ENCODE measurements around the gene FCSK. TPM values are rescaled to one million over a fixed set of nuclear protein-coding genes. Genes with fewer than 3 reads are reported as not detected.
A peak's percentile ranks its signal among the peaks of the same experiment; 100 is the strongest.

Gene FCSK
- total and polyA plus RNA-seq, 2 of the 13 experiments (the other 11 are each of a cell fraction or from before 2014, with no cell fraction given) = 9.1 to 19.2 TPM

DNA sequence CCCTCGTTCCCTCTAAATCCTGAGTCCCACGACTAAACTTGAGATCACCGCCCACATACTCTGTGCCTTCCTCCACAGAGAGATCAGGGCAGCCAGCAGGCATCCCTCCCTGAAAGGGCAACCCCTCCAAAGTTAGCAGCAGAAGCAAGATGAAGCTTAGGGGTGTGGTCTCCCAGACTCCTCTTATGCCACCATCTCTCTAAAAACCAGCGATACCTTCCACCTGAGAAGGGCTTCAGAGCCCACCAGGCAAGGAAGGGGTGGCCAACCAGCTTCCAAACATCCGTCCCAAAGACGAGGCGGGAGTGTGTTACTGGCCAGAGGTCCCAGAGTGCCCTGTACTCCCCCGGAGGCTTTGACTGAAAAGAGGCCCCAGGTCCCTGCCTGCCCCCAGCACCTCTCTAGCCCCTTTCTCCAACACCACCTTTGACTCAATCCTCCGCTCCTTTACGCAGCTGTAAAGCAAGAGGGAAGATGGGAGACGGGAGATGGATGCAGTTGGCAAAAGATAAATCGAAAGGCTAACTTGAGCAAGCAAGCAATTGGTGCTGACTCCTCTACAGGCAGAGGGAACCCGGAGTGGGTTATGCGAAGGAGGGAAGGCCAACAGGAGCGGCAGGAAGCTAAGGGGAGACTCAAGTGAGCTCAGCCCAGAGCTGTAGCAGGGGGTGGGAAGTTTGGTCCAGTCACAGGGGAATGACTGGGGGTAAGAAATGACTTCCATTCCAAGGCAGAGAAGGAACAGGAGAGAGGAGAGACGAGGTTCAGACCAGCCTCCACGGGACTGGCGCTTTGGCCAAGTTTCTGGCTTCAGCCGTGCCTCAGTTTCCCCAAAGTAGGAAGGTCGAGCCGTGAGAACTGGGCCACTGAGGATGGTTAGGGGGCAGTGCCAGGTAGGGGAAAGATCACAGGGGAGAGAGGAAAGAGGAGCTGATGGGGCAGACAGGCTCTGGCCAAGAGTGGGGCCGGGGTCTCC lies 16.5 kb upstream of the FCSK start (continued):
- TF ChIP-seq, protein P1, sequence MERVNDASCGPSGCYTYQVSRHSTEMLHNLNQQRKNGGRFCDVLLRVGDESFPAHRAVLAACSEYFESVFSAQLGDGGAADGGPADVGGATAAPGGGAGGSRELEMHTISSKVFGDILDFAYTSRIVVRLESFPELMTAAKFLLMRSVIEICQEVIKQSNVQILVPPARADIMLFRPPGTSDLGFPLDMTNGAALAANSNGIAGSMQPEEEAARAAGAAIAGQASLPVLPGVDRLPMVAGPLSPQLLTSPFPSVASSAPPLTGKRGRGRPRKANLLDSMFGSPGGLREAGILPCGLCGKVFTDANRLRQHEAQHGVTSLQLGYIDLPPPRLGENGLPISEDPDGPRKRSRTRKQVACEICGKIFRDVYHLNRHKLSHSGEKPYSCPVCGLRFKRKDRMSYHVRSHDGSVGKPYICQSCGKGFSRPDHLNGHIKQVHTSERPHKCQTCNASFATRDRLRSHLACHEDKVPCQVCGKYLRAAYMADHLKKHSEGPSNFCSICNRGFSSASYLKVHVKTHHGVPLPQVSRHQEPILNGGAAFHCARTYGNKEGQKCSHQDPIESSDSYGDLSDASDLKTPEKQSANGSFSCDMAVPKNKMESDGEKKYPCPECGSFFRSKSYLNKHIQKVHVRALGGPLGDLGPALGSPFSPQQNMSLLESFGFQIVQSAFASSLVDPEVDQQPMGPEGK (CRISPR knock-in tag; IDR thresholded peaks at IDR 0.05) = no peak; the same call in 1 of the 2 replicates
- 0 out of 2 replicates have a peak, but pooled peaks have one; percentile 4 for TF ChIP-seq ZNF230 (CRISPR knock-in tag; IDR thresholded peaks at IDR 0.05)
- TF ChIP-seq JARID2 (CRISPR knock-in tag; IDR thresholded peaks at IDR 0.05; ENCODE audit: insufficient replicate concordance) = no peak
- 0 out of 2 replicates have a peak, but pooled peaks have one; percentile 23 for TF ChIP-seq ZNF547 (CRISPR knock-in tag; IDR thresholded peaks at IDR 0.05)
- TF ChIP-seq MTF1 (CRISPR knock-in tag; IDR thresholded peaks at IDR 0.05) = no peak
- no peak for TF ChIP-seq U2AF2 (IDR thresholded peaks at IDR 0.05; ENCODE audit: low read depth, low read length)
- TF ChIP-seq HHEX (CRISPR knock-in tag; IDR thresholded peaks at IDR 0.05) = no peak
- TF ChIP-seq, protein P2, sequence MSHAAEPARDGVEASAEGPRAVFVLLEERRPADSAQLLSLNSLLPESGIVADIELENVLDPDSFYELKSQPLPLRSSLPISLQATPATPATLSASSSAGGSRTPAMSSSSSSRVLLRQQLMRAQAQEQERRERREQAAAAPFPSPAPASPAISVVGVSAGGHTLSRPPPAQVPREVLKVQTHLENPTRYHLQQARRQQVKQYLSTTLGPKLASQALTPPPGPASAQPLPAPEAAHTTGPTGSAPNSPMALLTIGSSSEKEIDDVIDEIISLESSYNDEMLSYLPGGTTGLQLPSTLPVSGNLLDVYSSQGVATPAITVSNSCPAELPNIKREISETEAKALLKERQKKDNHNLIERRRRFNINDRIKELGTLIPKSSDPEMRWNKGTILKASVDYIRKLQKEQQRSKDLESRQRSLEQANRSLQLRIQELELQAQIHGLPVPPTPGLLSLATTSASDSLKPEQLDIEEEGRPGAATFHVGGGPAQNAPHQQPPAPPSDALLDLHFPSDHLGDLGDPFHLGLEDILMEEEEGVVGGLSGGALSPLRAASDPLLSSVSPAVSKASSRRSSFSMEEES (CRISPR knock-in tag; IDR thresholded peaks at IDR 0.05) = no peak
- no peak for TF ChIP-seq AGO2 (optimal IDR thresholded peaks at IDR 0.05; ENCODE audit: low read depth, low read length)
- TF ChIP-seq ZNF749 (CRISPR knock-in tag; IDR thresholded peaks at IDR 0.05; ENCODE audit: borderline replicate concordance) = no peak
- no peak for TF ChIP-seq ZNF292 (CRISPR knock-in tag; IDR thresholded peaks at IDR 0.05; ENCODE audit: borderline replicate concordance, low read depth)
- no peak for TF ChIP-seq ZNF597 (CRISPR knock-in tag; IDR thresholded peaks at IDR 0.05)
- TF ChIP-seq, protein P3, sequence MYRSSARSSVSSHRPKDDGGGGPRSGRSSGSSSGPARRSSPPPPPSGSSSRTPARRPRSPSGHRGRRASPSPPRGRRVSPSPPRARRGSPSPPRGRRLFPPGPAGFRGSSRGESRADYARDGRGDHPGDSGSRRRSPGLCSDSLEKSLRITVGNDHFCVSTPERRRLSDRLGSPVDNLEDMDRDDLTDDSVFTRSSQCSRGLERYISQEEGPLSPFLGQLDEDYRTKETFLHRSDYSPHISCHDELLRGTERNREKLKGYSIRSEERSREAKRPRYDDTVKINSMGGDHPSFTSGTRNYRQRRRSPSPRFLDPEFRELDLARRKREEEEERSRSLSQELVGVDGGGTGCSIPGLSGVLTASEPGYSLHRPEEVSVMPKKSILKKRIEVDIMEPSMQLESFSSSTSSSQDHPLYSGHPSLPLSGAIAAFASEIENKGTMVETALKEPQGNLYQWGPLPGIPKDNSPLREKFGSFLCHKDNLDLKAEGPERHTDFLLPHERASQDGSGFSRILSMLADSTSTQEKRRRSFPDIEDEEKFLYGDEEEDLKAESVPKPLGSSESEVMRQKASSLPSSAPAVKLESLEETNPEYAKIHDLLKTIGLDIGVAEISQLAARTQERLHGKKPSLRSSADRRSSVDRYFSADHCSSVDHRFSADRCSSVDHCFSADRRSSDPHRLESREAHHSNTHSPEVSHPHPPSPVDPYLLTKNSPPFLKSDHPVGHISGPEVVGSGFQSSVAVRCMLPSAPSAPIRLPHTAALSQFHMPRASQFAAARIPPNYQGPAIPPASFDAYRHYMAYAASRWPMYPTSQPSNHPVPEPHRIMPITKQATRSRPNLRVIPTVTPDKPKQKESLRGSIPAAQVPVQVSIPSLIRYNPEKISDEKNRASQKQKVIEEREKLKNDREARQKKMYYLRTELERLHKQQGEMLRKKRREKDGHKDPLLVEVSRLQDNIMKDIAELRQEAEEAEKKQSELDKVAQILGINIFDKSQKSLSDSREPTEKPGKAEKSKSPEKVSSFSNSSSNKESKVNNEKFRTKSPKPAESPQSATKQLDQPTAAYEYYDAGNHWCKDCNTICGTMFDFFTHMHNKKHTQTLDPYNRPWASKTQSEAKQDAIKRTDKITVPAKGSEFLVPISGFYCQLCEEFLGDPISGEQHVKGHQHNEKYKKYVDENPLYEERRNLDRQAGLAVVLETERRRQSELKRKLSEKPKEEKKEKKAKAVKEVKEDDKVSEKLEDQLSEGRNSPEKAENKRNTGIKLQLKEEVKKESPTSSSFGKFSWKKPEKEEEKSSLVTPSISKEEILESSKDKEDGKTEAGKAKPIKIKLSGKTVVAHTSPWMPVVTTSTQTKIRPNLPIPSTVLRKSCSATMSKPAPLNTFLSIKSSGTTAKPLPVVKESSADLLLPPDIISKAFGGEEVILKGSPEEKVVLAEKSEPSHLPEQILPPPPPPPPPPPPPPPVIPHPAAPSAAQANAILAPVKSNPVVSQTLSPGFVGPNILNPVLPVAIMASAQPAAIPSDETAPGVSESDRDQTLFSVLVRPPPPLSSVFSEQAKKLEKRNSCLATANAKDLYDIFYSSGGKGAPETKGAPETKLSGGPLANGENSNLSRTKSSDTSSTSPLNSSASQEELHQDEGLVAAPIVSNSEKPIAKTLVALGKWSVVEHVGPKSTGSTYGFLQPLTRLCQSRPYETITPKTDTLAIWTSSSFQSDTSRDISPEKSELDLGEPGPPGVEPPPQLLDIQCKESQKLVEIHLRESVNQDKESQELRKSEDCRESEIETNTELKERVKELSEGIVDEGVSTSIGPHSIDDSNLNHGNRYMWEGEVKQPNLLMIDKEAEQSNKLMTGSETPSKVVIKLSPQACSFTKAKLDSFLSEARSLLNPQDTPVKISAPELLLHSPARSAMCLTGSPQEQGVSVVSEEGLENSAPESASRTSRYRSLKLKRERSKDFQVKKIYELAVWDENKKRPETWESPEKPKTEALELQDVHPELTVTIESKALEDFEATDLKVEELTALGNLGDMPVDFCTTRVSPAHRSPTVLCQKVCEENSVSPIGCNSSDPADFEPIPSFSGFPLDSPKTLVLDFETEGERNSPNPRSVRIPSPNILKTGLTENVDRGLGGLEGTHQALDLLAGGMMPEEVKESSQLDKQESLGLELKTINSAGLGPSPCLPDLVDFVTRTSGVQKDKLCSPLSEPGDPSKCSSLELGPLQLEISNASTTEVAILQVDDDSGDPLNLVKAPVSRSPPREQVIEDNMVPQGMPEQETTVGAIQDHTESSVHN (CRISPR knock-in tag; IDR thresholded peaks at IDR 0.05) = no peak
- TF ChIP-seq SAFB2 (CRISPR knock-in tag; IDR thresholded peaks at IDR 0.05; ENCODE audit: borderline replicate concordance, low read depth) = peak; percentile 62; the same call in 1 of the 2 replicates
- 0 out of 2 replicates have a peak, but pooled peaks have one; percentile 6 for TF ChIP-seq ZMYM3 (CRISPR knock-in tag; IDR thresholded peaks at IDR 0.05)

Data from HepG2 (cell line).